Peyer's patch (tissue), 4 donors: Measurements from ENCODE around the gene NUP98.

ENCODE experiments used
- POLR2A ChIP-seq, 2 donors: fragments of 450-650 bp; IDR thresholded peaks; one replicate each; pipeline ENCODE4 v1.5.1; 2017; ENCODE audit warnings: antibody characterized with exemption in 2 of 2, mild to moderate bottlenecking in 2 of 2, moderate library complexity in 2 of 2
- TF ChIP-seq, protein P1 (sequence below), 6 experiments: fragments of 450-650 bp in 4 of 6; fragments of 200-600 bp in 2 of 6; sonication (generic) in 1 of 6; IDR thresholded peaks; one replicate each; pipeline ENCODE4 v1.5.1; 2017 to 2019; ENCODE audit warnings: antibody characterized with exemption in 6 of 6, mild to moderate bottlenecking in 3 of 6, moderate library complexity in 1 of 6

DNA sequence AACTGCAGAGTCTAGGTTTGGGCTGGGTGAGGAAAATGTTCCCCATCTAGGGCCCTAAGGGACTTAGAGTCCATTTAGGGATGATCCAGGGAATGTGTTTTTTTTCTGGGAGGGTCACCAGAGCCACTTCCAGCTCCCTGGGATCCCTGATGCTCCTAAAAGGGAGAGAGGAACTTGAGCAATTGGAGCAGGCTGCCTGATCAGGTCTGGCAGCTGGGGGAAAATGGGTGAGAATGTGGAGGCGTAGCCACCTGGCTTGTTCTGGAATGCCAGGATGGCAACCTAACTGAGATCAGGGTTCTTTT lies 12.2 kb upstream of the NUP98 start:
- TF ChIP-seq, protein P1, sequence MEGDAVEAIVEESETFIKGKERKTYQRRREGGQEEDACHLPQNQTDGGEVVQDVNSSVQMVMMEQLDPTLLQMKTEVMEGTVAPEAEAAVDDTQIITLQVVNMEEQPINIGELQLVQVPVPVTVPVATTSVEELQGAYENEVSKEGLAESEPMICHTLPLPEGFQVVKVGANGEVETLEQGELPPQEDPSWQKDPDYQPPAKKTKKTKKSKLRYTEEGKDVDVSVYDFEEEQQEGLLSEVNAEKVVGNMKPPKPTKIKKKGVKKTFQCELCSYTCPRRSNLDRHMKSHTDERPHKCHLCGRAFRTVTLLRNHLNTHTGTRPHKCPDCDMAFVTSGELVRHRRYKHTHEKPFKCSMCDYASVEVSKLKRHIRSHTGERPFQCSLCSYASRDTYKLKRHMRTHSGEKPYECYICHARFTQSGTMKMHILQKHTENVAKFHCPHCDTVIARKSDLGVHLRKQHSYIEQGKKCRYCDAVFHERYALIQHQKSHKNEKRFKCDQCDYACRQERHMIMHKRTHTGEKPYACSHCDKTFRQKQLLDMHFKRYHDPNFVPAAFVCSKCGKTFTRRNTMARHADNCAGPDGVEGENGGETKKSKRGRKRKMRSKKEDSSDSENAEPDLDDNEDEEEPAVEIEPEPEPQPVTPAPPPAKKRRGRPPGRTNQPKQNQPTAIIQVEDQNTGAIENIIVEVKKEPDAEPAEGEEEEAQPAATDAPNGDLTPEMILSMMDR (IDR thresholded peaks at IDR 0.05), result no peak
- no peak for TF ChIP-seq POLR2A (IDR thresholded peaks at IDR 0.05)
